ENCODE results near the gene NECTIN1.

GRCh38 chr11:119713359-119714040 is 15.5 kb downstream of the NECTIN1 start:
- TF ChIP-seq POLR2AphosphoS5 (IDR thresholded peaks at IDR 0.05; ENCODE audit: borderline replicate concordance, low read depth, low read length) (no peak), EZH2 (IDR thresholded peaks at IDR 0.05) (no peak)

Data from SK-N-MC (cell line).